ENCODE data around the gene INO80B. TPM values are rescaled to one million over a fixed set of nuclear protein-coding genes. Genes with fewer than 3 reads are reported as not detected.

INO80B gene
- polyA plus RNA-seq, 2 donors, result 33.4 to 44.9 TPM

DNA sequence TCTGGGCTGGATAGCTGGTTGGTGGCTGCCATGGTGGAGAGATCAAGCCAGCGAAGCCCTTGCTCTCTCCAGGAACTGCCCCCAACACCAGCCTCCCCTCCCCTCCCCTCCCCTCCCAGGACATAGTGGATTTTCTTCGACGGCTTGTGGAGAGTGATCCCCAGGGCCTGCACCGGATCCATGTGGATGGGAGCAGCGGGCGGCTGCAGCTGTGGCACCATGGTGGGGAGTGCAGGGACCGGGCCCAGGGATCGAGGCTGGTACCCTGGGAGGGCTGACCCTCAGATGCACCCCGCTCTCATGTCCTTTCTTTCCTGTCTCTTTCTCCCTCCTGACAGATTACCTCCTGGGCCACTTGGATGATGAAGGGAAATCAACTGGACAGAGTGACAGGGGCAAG is 35.0 kb downstream of the INO80B start:
- no peak overlapping the region for H3K4me3 ChIP-seq (ENCODE audit: low read depth in 1 of 2, low read length in 2 of 2)
- no peaks in the 10 kb centered on the region for H3K27me3 ChIP-seq (ENCODE audit: control insufficient read depth in 1 of 2, insufficient read depth in 2 of 2, low read length in 2 of 2)
- H3K9me3 ChIP-seq (ENCODE audit: control insufficient read depth in 2 of 2, insufficient read depth in 1 of 2, low read depth in 1 of 2, low read length in 1 of 2), result no peaks in the 10 kb centered on the region
- H3K4me1 ChIP-seq (ENCODE audit: control insufficient read depth in 2 of 2, insufficient read depth in 2 of 2, low read length in 1 of 2), result no peaks in the 10 kb centered on the region
- no peak overlapping the region for H3K27ac ChIP-seq (ENCODE audit: low read depth in 2 of 2, low read length in 1 of 2)
- 93 to 95% methylated on average over 9 of the region's 9 CpGs for WGBS, 2 donors
- H3K36me3 ChIP-seq (ENCODE audit: control insufficient read depth in 2 of 2, insufficient read depth in 2 of 2, low read length in 1 of 2), result peaks cover 20 to 38% of the 10 kb centered on the region in 2 donors

DNA sequence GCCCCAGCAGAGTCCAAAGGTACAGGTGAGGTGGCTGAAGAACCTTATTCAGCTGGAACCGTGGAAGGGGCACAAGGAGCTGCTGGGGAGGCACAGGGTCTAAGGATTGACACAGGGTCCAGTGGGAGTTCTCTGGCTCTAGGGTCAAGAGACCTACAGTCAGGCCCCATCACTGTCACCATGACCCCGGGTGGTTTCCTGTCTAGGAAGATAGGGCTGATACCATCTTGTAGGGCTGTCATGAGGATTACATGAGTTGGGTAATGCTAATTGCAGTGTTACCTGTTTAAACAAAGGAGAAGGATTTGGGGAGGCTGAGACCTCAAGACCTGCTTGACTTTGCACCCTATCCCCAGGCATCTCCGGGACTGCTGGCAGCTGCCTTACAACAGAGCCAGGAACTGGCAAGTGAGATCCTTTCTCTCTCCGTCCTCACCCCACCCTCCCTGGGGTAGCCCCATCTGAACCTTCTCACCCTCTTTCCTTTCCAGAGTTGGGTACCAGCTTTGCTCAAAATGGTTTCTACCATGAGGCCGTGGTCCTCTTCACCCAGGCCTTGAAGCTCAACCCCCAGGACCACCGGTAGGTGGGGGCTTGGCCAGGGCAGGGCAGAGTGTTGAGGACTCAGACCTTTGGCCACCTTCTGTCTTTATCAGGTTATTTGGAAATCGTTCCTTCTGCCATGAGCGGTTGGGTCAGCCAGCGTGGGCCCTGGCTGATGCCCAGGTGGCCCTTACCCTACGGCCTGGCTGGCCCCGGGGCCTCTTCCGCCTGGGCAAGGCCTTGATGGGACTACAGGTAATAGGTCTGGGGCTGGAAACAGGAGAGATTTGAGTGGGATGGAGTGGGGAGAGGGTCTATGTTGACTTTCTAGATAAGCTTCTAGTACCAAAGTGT is 37.0 kb downstream of the INO80B start:
- no peaks in the 10 kb centered on the region for H3K9me3 ChIP-seq (ENCODE audit: control insufficient read depth in 2 of 2, insufficient read depth in 1 of 2, low read depth in 1 of 2, low read length in 1 of 2)
- no peak overlapping the region for H3K4me3 ChIP-seq (ENCODE audit: low read depth in 1 of 2, low read length in 2 of 2)
- H3K27me3 ChIP-seq (ENCODE audit: control insufficient read depth in 1 of 2, insufficient read depth in 2 of 2, low read length in 2 of 2), result no peaks in the 10 kb centered on the region
- no peak overlapping the region for H3K27ac ChIP-seq (ENCODE audit: low read depth in 2 of 2, low read length in 1 of 2)
- H3K36me3 ChIP-seq (ENCODE audit: control insufficient read depth in 2 of 2, insufficient read depth in 2 of 2, low read length in 1 of 2), result peaks cover 20 to 38% of the 10 kb centered on the region in 2 donors
- WGBS, 2 donors, result 90 to 92% methylated on average over 12 of the region's 12 CpGs
- no peaks in the 10 kb centered on the region for H3K4me1 ChIP-seq (ENCODE audit: control insufficient read depth in 2 of 2, insufficient read depth in 2 of 2, low read length in 1 of 2)

DNA sequence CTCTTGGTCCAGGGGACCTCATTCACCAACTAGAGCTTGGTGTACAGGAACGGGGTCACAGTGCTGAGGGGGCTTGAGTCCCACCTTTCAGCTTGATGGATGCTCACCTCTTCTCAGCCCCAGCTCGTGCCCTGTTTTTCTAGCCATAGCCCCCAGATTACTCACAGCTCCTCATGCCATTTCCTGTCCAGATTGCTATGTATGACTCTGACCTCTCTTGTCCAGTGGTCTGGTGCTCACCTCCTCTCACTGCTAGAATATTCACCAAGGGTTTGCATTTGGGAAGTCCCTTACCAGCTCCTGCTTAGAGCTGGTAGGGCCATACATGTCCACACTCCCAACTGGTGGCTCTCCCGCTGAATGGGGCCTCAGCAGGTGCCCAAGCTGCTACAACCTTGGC is 38.7 kb downstream of the INO80B start:
- Histone ChIP-seq H3K4me1 (ENCODE audit: control insufficient read depth in 2 of 2, insufficient read depth in 2 of 2, low read length in 1 of 2) (peaks cover 5 to 10% of the 10 kb centered on the region in 2 donors), H3K9me3 (ENCODE audit: control insufficient read depth in 2 of 2, insufficient read depth in 1 of 2, low read depth in 1 of 2, low read length in 1 of 2) (no peaks in the 10 kb centered on the region), H3K4me3 (ENCODE audit: low read depth in 1 of 2, low read length in 2 of 2) (no peak overlapping the region), H3K27me3 (ENCODE audit: control insufficient read depth in 1 of 2, insufficient read depth in 2 of 2, low read length in 2 of 2) (no peaks in the 10 kb centered on the region), H3K27ac (ENCODE audit: low read depth in 2 of 2, low read length in 1 of 2) (no peak overlapping the region), H3K36me3 (ENCODE audit: control insufficient read depth in 2 of 2, insufficient read depth in 2 of 2, low read length in 1 of 2) (peaks cover 20 to 38% of the 10 kb centered on the region in 2 donors)
- 94% methylated on average over 3 of the region's 3 CpGs for WGBS, 2 donors

DNA sequence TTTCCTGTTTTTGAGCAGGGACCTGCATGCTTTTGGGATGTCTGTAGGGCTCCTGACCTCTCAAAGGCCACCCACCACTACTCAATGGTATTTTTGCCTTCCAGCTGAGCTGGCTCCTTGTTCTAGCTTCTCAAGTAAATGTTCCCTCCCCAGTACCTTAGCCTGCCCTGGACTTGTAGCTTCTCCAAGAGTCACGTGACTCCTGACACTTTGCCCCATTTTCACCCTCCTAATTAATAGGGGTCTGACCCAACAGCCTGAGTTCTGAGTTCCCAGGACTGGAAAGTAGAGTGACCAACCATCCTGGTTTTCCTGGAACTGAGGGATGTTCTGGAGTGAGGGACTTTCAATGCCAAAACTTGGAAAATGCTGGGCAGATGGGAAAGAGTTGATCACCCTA is 40.6 kb downstream of the INO80B start:
- Histone ChIP-seq H3K27me3 (ENCODE audit: control insufficient read depth in 1 of 2, insufficient read depth in 2 of 2, low read length in 2 of 2) (peaks cover 0 to 13% of the 10 kb centered on the region in 2 donors), H3K9me3 (ENCODE audit: control insufficient read depth in 2 of 2, insufficient read depth in 1 of 2, low read depth in 1 of 2, low read length in 1 of 2) (no peaks in the 10 kb centered on the region), H3K4me3 (ENCODE audit: low read depth in 1 of 2, low read length in 2 of 2) (no peak overlapping the region), H3K4me1 (ENCODE audit: control insufficient read depth in 2 of 2, insufficient read depth in 2 of 2, low read length in 1 of 2) (peaks cover 14 to 18% of the 10 kb centered on the region in 2 donors), H3K36me3 (ENCODE audit: control insufficient read depth in 2 of 2, insufficient read depth in 2 of 2, low read length in 1 of 2) (peaks cover 20 to 31% of the 10 kb centered on the region in 2 donors), H3K27ac (ENCODE audit: low read depth in 2 of 2, low read length in 1 of 2) (no peak overlapping the region)
- WGBS, 2 donors, result 86 to 88% methylated on average over 1 of the region's 1 CpG

GRCh38 chr2:74496997-74497776 is 42.3 kb downstream of the INO80B start:
- peaks cover 16 to 18% of the 10 kb centered on the region in 2 donors for H3K4me1 ChIP-seq (ENCODE audit: control insufficient read depth in 2 of 2, insufficient read depth in 2 of 2, low read length in 1 of 2)
- peaks cover 0 to 14% of the 10 kb centered on the region in 2 donors for H3K27me3 ChIP-seq (ENCODE audit: control insufficient read depth in 1 of 2, insufficient read depth in 2 of 2, low read length in 2 of 2)
- no peaks in the 10 kb centered on the region for H3K9me3 ChIP-seq (ENCODE audit: control insufficient read depth in 2 of 2, insufficient read depth in 1 of 2, low read depth in 1 of 2, low read length in 1 of 2)
- H3K27ac ChIP-seq (ENCODE audit: low read depth in 2 of 2, low read length in 1 of 2), result no peak overlapping the region
- H3K4me3 ChIP-seq (ENCODE audit: low read depth in 1 of 2, low read length in 2 of 2), result peak overlapping the region in 1 of 2 donors; percentile 32
- H3K36me3 ChIP-seq (ENCODE audit: control insufficient read depth in 2 of 2, insufficient read depth in 2 of 2, low read length in 1 of 2), result peaks cover 7 to 13% of the 10 kb centered on the region in 2 donors
- WGBS, 2 donors, result 55 to 63% methylated on average over 19 of the region's 19 CpGs

DNA sequence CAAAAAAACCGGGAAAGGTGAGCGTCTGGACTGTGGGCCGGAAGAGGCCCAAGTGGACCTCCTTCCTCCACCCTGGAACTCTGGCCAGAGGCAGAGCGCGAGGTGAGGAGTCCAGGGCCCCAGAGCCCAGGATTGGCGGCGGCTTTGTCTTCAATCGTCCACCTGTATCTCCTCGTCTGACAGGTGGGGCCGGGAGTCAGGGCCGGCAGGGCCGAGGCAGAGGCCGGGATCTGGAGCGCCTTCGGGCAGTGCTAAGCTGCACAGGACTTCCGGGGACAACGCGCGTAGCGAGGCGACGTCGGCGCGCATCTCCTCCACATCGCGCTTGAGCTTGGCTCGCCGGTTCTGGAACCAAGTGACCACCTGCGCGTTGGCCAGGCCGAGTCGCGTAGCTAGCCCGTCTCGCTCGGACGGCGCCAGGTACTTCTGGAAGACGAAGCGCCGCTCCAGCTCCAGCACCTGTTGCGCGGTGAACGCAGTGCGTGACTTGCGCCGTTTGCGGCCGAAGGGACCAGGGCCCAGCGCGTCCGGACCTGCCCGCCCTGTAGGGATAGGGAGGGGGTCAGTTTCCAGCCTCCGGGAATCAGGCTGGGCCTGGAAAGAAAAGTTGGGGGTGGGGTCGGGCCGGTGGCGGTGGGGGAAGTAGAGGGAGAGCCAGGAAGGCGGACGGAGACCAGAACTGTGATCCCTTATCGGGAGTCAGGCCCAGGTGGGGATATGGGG is 43.1 kb downstream of the INO80B start:
- 3% methylated on average over 59 to 61 of the region's 61 CpGs for WGBS, 2 donors
- no peak overlapping the region for H3K27ac ChIP-seq (ENCODE audit: low read depth in 2 of 2, low read length in 1 of 2)
- peak overlapping the region; percentile 32 to 42 for H3K4me3 ChIP-seq (ENCODE audit: low read depth in 1 of 2, low read length in 2 of 2)
- no peaks in the 10 kb centered on the region for H3K9me3 ChIP-seq (ENCODE audit: control insufficient read depth in 2 of 2, insufficient read depth in 1 of 2, low read depth in 1 of 2, low read length in 1 of 2)
- peaks cover 3 to 6% of the 10 kb centered on the region in 2 donors for H3K36me3 ChIP-seq (ENCODE audit: control insufficient read depth in 2 of 2, insufficient read depth in 2 of 2, low read length in 1 of 2)
- peaks cover 17 to 18% of the 10 kb centered on the region in 2 donors for H3K4me1 ChIP-seq (ENCODE audit: control insufficient read depth in 2 of 2, insufficient read depth in 2 of 2, low read length in 1 of 2)
- H3K27me3 ChIP-seq (ENCODE audit: control insufficient read depth in 1 of 2, insufficient read depth in 2 of 2, low read length in 2 of 2), result peaks cover 0 to 14% of the 10 kb centered on the region in 2 donors

- peaks cover 0 to 14% of the 10 kb centered on the region in 2 donors for H3K27me3 ChIP-seq (ENCODE audit: control insufficient read depth in 1 of 2, insufficient read depth in 2 of 2, low read length in 2 of 2)
- H3K36me3 ChIP-seq (ENCODE audit: control insufficient read depth in 2 of 2, insufficient read depth in 2 of 2, low read length in 1 of 2), result peaks cover 0 to under 1% of the 10 kb centered on the region in 2 donors
- WGBS, 2 donors, result 2 to 4% methylated on average over 41 of the region's 41 CpGs
- no peak overlapping the region for H3K27ac ChIP-seq (ENCODE audit: low read depth in 2 of 2, low read length in 1 of 2)
- H3K4me1 ChIP-seq (ENCODE audit: control insufficient read depth in 2 of 2, insufficient read depth in 2 of 2, low read length in 1 of 2), result peaks cover 17 to 18% of the 10 kb centered on the region in 2 donors
- no peaks in the 10 kb centered on the region for H3K9me3 ChIP-seq (ENCODE audit: control insufficient read depth in 2 of 2, insufficient read depth in 1 of 2, low read depth in 1 of 2, low read length in 1 of 2)
- H3K4me3 ChIP-seq (ENCODE audit: low read depth in 1 of 2, low read length in 2 of 2), result peak overlapping the region; percentile 32 to 42
These were observed 43.8 kb downstream of the INO80B start for GRCh38 chr2:74498500-74499266.

DNA sequence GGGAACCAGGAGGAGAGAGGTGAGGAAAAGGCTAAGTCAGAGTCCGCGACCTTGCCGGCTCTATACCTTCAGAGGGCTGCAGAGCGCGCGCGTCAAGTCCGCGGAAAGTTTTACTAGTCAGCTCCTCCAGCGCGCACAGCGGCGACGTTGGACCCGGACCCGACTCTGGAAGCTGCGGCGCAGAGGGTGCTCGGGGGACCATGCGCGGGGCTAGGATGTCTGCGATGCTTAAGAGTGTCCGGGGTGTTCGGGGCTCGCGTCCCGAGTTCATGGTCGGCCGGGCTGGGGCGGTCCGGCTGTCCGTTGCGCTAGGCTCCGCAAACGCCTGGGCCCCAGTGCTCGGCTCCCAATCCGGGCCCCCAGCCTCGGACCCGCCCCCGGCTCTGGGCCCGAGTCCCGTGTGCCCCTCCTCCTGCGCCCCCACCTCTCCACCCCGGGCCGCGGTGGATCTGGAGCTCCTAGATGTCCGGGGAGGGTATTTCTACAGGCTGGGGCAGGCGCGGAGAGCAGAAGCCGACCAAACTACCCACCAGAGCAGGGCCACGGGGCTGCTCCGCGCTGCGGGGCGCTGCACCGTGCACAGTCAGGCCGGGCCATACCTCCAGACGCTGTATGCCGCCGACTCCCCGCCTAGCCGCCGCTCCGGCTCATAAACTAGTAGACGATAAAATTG is 44.5 kb downstream of the INO80B start, which contains the start of gene LBX2:
LBX2 (minus strand) TSS at position 337 of the 673 bp plus-strand sequence; CDS start at position 271, 66 bp downstream.
- WGBS, 2 donors, result 8 to 11% methylated on average over 62 to 65 of the region's 65 CpGs
- H3K27me3 ChIP-seq (ENCODE audit: control insufficient read depth in 1 of 2, insufficient read depth in 2 of 2, low read length in 2 of 2), result peaks cover 0 to 14% of the 10 kb centered on the region in 2 donors
- peaks cover 17 to 18% of the 10 kb centered on the region in 2 donors for H3K4me1 ChIP-seq (ENCODE audit: control insufficient read depth in 2 of 2, insufficient read depth in 2 of 2, low read length in 1 of 2)

More for the DNA sequence above, 44.5 kb downstream of the INO80B start, which contains the start of gene LBX2:
- H3K4me3 ChIP-seq (ENCODE audit: low read depth in 1 of 2, low read length in 2 of 2), result peak within 1 kb of the TSS; percentile 30 to 32
- no peak within 1 kb of the TSS for H3K27ac ChIP-seq (ENCODE audit: low read depth in 2 of 2, low read length in 1 of 2)
- H3K36me3 ChIP-seq (ENCODE audit: control insufficient read depth in 2 of 2, insufficient read depth in 2 of 2, low read length in 1 of 2), result no peaks in the 10 kb centered on the region
- H3K9me3 ChIP-seq (ENCODE audit: control insufficient read depth in 2 of 2, insufficient read depth in 1 of 2, low read depth in 1 of 2, low read length in 1 of 2), result no peaks in the 10 kb centered on the region
